HCT116 (cell line): Measurements from ENCODE around the gene WAC.

Experiments
- POLR2A ChIP-seq: IDR thresholded peaks from 2 replicates; pipeline ENCODE4 v1.7.0; 2011; ENCODE audit warnings: borderline replicate concordance; ENCODE audit not compliant: insufficient read depth, insufficient read length; ENCODE audit errors: extremely low read depth
- SIN3A ChIP-seq: IDR thresholded peaks from 2 replicates; pipeline ENCODE4 v1.6.1; 2012; ENCODE audit warnings: low read depth

GRCh38 chr10:28544058-28544457, 11.1 kb downstream of the WAC start:
- TF ChIP-seq SIN3A, result no peak
- no peak for TF ChIP-seq POLR2A
